C4-2B (cell line): Measurements from ENCODE around the gene PNN.

Source experiments
- ZFX ChIP-seq: fragments of 450-650 bp; IDR thresholded peaks from 2 replicates; pipeline ENCODE4 v1.6.1; 2017
- TF ChIP-seq, protein P1 (sequence below): fragments of 450-650 bp; conservative IDR thresholded peaks from 2 replicates; pipeline ENCODE4 v1.5.1; 2017; ENCODE audit warnings: mild to moderate bottlenecking

DNA sequence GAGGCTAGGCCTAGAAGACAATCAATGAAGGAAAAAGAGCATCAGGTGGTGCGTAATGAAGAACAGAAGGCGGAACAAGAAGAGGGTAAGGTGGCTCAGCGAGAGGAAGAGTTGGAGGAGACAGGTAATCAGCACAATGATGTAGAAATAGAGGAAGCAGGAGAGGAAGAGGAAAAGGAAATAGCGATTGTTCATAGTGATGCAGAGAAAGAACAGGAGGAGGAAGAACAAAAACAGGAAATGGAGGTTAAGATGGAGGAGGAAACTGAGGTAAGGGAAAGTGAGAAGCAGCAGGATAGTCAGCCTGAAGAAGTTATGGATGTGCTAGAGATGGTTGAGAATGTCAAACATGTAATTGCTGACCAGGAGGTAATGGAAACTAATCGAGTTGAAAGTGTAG is 5.5 kb downstream of the PNN start:
- TF ChIP-seq, protein P1, sequence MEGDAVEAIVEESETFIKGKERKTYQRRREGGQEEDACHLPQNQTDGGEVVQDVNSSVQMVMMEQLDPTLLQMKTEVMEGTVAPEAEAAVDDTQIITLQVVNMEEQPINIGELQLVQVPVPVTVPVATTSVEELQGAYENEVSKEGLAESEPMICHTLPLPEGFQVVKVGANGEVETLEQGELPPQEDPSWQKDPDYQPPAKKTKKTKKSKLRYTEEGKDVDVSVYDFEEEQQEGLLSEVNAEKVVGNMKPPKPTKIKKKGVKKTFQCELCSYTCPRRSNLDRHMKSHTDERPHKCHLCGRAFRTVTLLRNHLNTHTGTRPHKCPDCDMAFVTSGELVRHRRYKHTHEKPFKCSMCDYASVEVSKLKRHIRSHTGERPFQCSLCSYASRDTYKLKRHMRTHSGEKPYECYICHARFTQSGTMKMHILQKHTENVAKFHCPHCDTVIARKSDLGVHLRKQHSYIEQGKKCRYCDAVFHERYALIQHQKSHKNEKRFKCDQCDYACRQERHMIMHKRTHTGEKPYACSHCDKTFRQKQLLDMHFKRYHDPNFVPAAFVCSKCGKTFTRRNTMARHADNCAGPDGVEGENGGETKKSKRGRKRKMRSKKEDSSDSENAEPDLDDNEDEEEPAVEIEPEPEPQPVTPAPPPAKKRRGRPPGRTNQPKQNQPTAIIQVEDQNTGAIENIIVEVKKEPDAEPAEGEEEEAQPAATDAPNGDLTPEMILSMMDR: no peak
- no peak for TF ChIP-seq ZFX
